OCI-LY1 (cell line): ENCODE data around the gene PARD3B.

Source experiments
- H2AFZ ChIP-seq: fragments of 200-600 bp; sonication (generic), shearing (Covaris generic); 2 replicates; pipeline ENCODE4 v1.6.0; 2014; ENCODE audit warnings: antibody characterized with exemption, mild to moderate bottlenecking, low read length
- H3F3A ChIP-seq: fragments of 200-600 bp; sonication (generic), shearing (Covaris generic); 2 replicates; pipeline ENCODE4 v1.6.0; 2014; ENCODE audit warnings: mild to moderate bottlenecking, antibody characterized with exemption, low read length, moderate library complexity; ENCODE audit not compliant: insufficient read depth
- H3K27ac ChIP-seq: fragments of 200-600 bp; sonication (generic); 2 replicates; pipeline ENCODE4 v1.5.1; 2014; ENCODE audit warnings: low read length, mixed run types, mild to moderate bottlenecking, low read depth; ENCODE audit not compliant: poor library complexity, severe bottlenecking
- H3K27me3 ChIP-seq: fragments of 200-600 bp; sonication (generic); 2 replicates; pipeline ENCODE4 v1.6.0; 2014; ENCODE audit warnings: antibody characterized with exemption, mild to moderate bottlenecking, low read length, moderate library complexity; ENCODE audit not compliant: insufficient read depth
- H3K36me3 ChIP-seq: fragments of 200-600 bp; sonication (generic); 2 replicates; pipeline ENCODE4 v1.6.1; 2014; ENCODE audit warnings: mild to moderate bottlenecking, antibody characterized with exemption, low read length, moderate library complexity, mixed read lengths; ENCODE audit not compliant: insufficient read depth
- H3K4me1 ChIP-seq: fragments of 200-600 bp; sonication (generic); 2 replicates; pipeline ENCODE4 v1.5.1; 2014; ENCODE audit warnings: mild to moderate bottlenecking, low read length, moderate library complexity; ENCODE audit not compliant: insufficient read depth, severe bottlenecking
- H3K4me2 ChIP-seq: fragments of 200-600 bp; sonication (generic), shearing (Covaris generic); 2 replicates; pipeline ENCODE4 v1.6.1; 2014; ENCODE audit warnings: low read length
- H3K4me3 ChIP-seq: fragments of 200-600 bp; sonication (generic); 2 replicates; pipeline ENCODE4 v1.5.1; 2014; ENCODE audit warnings: low read length, low read depth, mild to moderate bottlenecking, mixed read lengths; ENCODE audit not compliant: poor library complexity, severe bottlenecking
- H3K79me2 ChIP-seq: fragments of 200-600 bp; shearing (Covaris generic); 2 replicates; pipeline ENCODE4 v1.6.1; 2016; ENCODE audit warnings: mixed run types, low read length, mixed read lengths; ENCODE audit not compliant: insufficient read depth
- H3K9ac ChIP-seq: fragments of 200-600 bp; sonication (generic), shearing (Covaris generic); 2 replicates; pipeline ENCODE4 v1.6.1; 2014; ENCODE audit warnings: mild to moderate bottlenecking, low read length, mixed read lengths
- H3K9me2 ChIP-seq: fragments of 200-600 bp; sonication (generic), shearing (Covaris generic); 2 replicates; pipeline ENCODE4 v1.6.1; 2014; ENCODE audit warnings: low read depth, mild to moderate bottlenecking, low read length, mixed read lengths
- H3K9me3 ChIP-seq: fragments of 200-600 bp; shearing (Covaris generic); 2 replicates; pipeline ENCODE4 v1.6.1; 2014; ENCODE audit warnings: low read length, mixed read lengths
- H4K20me1 ChIP-seq: fragments of 200-600 bp; sonication (generic), shearing (Covaris generic); 2 replicates; pipeline ENCODE4 v1.6.0; 2016; ENCODE audit warnings: mild to moderate bottlenecking, low read length; ENCODE audit not compliant: insufficient read depth
- EZH2 ChIP-seq: fragments of 200-600 bp; sonication (generic), shearing (Covaris generic); IDR thresholded peaks from 2 replicates; pipeline ENCODE4 v1.8.0; 2017; ENCODE audit warnings: borderline replicate concordance, mixed run types, mild to moderate bottlenecking, antibody characterized with exemption, low read length, moderate library complexity, mixed read lengths
- TF ChIP-seq, protein P1 (sequence below): fragments of 200-600 bp; sonication (generic), shearing (Covaris generic); IDR thresholded peaks from 2 replicates; pipeline ENCODE4 v1.5.1; 2017; ENCODE audit warnings: mild to moderate bottlenecking, antibody characterized with exemption, low read length, moderate library complexity, mixed read lengths

PARD3B gene

DNA sequence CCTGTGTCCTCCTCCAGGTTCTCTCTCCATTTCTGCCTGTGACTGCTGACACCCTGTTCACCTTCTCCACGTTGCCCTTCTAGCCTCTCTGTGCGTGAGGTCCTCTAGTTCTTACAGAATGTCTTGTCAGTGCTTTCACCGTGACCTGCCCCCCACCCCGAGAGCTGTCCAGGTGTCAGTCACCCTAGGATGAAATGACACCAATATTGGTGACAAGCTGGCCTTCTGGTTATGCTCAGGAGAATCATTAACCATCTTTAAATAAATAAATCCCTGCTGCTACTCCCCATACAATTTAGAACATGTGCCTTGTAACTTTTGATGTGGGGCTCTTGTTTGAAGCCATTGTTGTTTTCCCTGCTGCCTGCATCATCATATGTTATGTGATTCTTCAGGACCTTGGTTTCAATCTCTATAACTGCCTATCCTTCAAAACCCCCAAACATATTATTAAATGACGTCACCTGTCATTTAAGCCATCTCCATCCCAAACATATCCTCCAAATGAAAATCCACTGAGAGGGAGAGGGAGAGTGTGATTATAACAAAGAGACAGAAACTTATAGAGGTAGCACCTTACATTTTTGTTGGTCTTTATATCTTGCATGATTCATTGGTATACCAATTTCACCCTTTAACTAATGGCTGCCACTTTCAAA lies 496.3 kb downstream of the PARD3B start:
- Histone ChIP-seq H3K4me2 (no peak overlapping the region), H3F3A (no peaks in the 10 kb centered on the region), H3K4me1 (no peaks in the 10 kb centered on the region), H2AFZ (no peak overlapping the region), H3K79me2 (no peaks in the 10 kb centered on the region), H4K20me1 (no peaks in the 10 kb centered on the region), H3K27ac (no peak overlapping the region), H3K36me3 (no peaks in the 10 kb centered on the region), H3K27me3 (no peaks in the 10 kb centered on the region), H3K9me3 (no peaks in the 10 kb centered on the region), H3K9me2 (no peaks in the 10 kb centered on the region), H3K4me3 (no peak overlapping the region), H3K9ac (no peak overlapping the region)
- TF ChIP-seq, protein P1, sequence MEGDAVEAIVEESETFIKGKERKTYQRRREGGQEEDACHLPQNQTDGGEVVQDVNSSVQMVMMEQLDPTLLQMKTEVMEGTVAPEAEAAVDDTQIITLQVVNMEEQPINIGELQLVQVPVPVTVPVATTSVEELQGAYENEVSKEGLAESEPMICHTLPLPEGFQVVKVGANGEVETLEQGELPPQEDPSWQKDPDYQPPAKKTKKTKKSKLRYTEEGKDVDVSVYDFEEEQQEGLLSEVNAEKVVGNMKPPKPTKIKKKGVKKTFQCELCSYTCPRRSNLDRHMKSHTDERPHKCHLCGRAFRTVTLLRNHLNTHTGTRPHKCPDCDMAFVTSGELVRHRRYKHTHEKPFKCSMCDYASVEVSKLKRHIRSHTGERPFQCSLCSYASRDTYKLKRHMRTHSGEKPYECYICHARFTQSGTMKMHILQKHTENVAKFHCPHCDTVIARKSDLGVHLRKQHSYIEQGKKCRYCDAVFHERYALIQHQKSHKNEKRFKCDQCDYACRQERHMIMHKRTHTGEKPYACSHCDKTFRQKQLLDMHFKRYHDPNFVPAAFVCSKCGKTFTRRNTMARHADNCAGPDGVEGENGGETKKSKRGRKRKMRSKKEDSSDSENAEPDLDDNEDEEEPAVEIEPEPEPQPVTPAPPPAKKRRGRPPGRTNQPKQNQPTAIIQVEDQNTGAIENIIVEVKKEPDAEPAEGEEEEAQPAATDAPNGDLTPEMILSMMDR = no peak
- no peak for TF ChIP-seq EZH2

DNA sequence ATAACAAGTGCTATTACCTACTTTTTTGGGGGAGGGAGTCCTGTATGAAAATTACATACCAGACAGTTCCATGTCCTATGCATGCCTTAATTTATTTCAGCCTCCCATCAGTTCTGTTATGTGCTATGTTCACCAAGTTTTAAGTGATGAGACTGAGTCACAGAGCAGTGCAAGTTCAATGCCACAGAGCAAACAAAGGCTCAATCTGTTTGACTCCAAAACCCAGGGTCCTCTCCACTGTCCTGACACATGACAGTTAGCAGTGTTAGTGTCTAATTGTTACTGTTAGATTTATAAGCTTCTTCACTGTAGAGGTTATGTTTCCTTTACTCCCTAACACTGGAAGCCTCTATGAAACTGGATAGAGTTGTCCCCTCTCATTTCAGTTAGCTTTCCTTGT lies 498.0 kb downstream of the PARD3B start:
- H3K4me3 ChIP-seq = no peak overlapping the region
- H3K36me3 ChIP-seq = no peaks in the 10 kb centered on the region
- H3K27me3 ChIP-seq = no peaks in the 10 kb centered on the region
- H2AFZ ChIP-seq = no peak overlapping the region
- no peaks in the 10 kb centered on the region for H3K9me3 ChIP-seq
- TF ChIP-seq EZH2 = no peak
- TF ChIP-seq, protein P1 = no peak
- H3K27ac ChIP-seq = no peak overlapping the region
- H3K9me2 ChIP-seq = no peaks in the 10 kb centered on the region
- H3K79me2 ChIP-seq = no peaks in the 10 kb centered on the region
- no peaks in the 10 kb centered on the region for H3F3A ChIP-seq
- H3K4me1 ChIP-seq = no peaks in the 10 kb centered on the region
- no peak overlapping the region for H3K4me2 ChIP-seq
- no peaks in the 10 kb centered on the region for H4K20me1 ChIP-seq
- H3K9ac ChIP-seq = no peak overlapping the region

DNA sequence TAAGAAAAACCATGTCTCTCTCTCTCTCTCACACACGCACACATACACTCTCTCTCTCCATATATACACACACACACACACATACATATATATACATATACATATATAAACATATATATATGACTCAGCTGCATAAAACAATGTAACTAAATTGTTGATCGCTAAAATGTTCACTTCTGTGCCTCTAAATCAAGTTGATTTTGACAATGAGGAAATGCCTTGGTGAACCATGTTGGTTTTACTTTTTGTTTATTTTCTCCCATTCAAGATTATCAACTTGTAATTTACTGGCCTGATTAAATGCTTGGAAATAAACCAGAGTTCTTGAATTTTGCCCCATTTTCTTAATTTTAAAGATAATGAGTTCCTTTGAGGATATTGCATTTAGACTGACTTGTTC lies 500.4 kb downstream of the PARD3B start:
- no peaks in the 10 kb centered on the region for H3K4me1 ChIP-seq

More for the DNA sequence above, 500.4 kb downstream of the PARD3B start:
- H3F3A ChIP-seq = no peaks in the 10 kb centered on the region
- H3K9ac ChIP-seq = no peak overlapping the region
- H3K79me2 ChIP-seq = no peaks in the 10 kb centered on the region
- H3K9me3 ChIP-seq = no peaks in the 10 kb centered on the region
- H3K27me3 ChIP-seq = no peaks in the 10 kb centered on the region
- no peak overlapping the region for H3K27ac ChIP-seq
- no peak overlapping the region for H3K4me2 ChIP-seq
- H3K36me3 ChIP-seq = no peaks in the 10 kb centered on the region
- no peak overlapping the region for H3K4me3 ChIP-seq
- no peak overlapping the region for H2AFZ ChIP-seq
- no peaks in the 10 kb centered on the region for H4K20me1 ChIP-seq
- no peaks in the 10 kb centered on the region for H3K9me2 ChIP-seq
- TF ChIP-seq, protein P1 = no peak
- no peak for TF ChIP-seq EZH2
